MCF 10A (cell line): ENCODE results near the gene NRARP. TPM values are rescaled to one million over a fixed set of nuclear protein-coding genes. Genes with fewer than 3 reads are reported as not detected.
A peak's percentile ranks its signal among the peaks of the same experiment; 100 is the strongest.

Experiments
- BruUV-seq: library from RNA; stranded (reverse); fragments of 400-500 nt; replicated peaks from 2 replicates; lab custom pipeline; 2021; lab: Mats Ljungman, UMichigan
- CTCF ChIA-PET: fragments of 300-600 bp; sonication (Branson Sonifier 250); formaldehyde crosslinking; extraction: SDS; loops from one replicate; lab custom pipeline; 2021; ENCODE audit warnings: antibody characterized with exemption, inconsistent platforms; lab: Yijun Ruan, JAX
- POLR2A ChIA-PET: fragments of 300-600, 350-650 bp; sonication (Branson Sonifier 250); formaldehyde crosslinking; extraction: SDS; loops from one replicate; lab custom pipeline; 2020; ENCODE audit warnings: antibody characterized with exemption, inconsistent platforms; lab: Yijun Ruan, JAX
- DNase-seq: peaks from one replicate; pipeline ENCODE4 v3.0.0-alpha.2; 2018; ENCODE audit not compliant: unreplicated experiment
- H3K27ac Mint-ChIP-seq: one replicate; pipeline ENCODE4 v1.8.0; 2022; ENCODE audit warnings: mild to moderate bottlenecking, low read depth, mixed read lengths; ENCODE audit not compliant: unreplicated experiment
- H3K27me3 Mint-ChIP-seq: one replicate; pipeline ENCODE4 v1.8.0; 2022; ENCODE audit warnings: mixed read lengths; ENCODE audit not compliant: insufficient read depth, unreplicated experiment
- H3K36me3 Mint-ChIP-seq: one replicate; pipeline ENCODE4 v1.8.0; 2022; ENCODE audit warnings: mild to moderate bottlenecking, moderate library complexity, mixed read lengths; ENCODE audit not compliant: insufficient read depth, unreplicated experiment
- H3K4me1 Mint-ChIP-seq: one replicate; pipeline ENCODE4 v1.8.0; 2022; ENCODE audit warnings: mixed read lengths; ENCODE audit not compliant: insufficient read depth, unreplicated experiment
- H3K4me3 Mint-ChIP-seq: one replicate; pipeline ENCODE4 v1.8.0; 2022; ENCODE audit warnings: mild to moderate bottlenecking, moderate library complexity, mixed read lengths; ENCODE audit not compliant: unreplicated experiment
- H3K9me3 Mint-ChIP-seq: one replicate; pipeline ENCODE4 v1.8.0; 2022; ENCODE audit warnings: mixed read lengths; ENCODE audit not compliant: unreplicated experiment
- intact Hi-C: fragments of 100-400 bp; cut with micrococcal nuclease; formaldehyde crosslinking; loops from 2 replicates; pipeline ENCODE4 v1.14.1; 2022
- total RNA-seq: library from RNA; stranded (reverse); gene quantifications from 2 replicates; pipeline ENCODE4 v1.2.3, GENCODE V29; 2022
- TF ChIP-seq, protein P1 (sequence below): fragments of 200-600 bp; IDR thresholded peaks from one replicate; pipeline ENCODE4 v1.8.0; 2022; ENCODE audit warnings: antibody characterized with exemption, mild to moderate bottlenecking; ENCODE audit not compliant: unreplicated experiment

NRARP gene
- total RNA-seq, 1 experiment from 2014 or later, result 1.4 TPM

DNA sequence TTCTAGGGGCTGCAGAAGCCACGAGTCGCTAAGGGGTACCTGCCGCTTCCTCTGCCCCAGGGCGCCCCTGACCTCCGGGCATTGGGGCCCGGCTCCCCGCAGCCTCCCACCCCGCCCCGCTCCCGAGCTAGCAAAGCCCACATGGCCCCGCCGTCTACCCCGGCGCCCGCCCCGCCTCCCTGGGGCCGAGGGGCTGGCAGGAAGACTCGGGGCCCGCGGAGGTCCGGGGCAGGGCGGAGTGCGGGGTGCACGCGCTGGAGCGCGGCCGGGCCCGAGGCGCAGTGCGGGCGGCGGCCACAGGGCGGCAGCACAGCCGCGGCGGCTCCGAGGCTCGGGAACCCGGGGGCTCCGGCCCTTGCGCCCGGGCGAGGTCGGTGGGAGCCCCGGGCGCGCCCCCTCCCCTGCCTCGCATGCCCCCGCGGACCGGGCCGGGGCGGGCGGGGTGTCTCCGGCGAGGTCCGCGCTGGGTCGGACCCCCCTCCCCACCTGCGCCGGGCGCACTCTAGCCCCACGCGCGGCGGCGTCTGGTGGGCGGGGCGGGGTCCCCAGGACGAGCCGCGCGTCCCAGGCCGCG is 6.7 kb downstream of the NRARP start:
- intact Hi-C loops, result loop anchor here (2.0 kb wide), 1 partner anchor 149 kb away; no protein-coding TSS in a partner anchor
- Mint-ChIP-seq H3K27me3 (peaks cover 11% of the 10 kb centered on the region), H3K36me3 (peaks cover 5% of the 10 kb centered on the region), H3K4me1 (no peaks in the 10 kb centered on the region), H3K9me3 (no peaks in the 10 kb centered on the region), H3K27ac (no peak overlapping the region), H3K4me3 (no peak overlapping the region)
- no TSS peak for BruUV-seq
- TF ChIP-seq, protein P1, sequence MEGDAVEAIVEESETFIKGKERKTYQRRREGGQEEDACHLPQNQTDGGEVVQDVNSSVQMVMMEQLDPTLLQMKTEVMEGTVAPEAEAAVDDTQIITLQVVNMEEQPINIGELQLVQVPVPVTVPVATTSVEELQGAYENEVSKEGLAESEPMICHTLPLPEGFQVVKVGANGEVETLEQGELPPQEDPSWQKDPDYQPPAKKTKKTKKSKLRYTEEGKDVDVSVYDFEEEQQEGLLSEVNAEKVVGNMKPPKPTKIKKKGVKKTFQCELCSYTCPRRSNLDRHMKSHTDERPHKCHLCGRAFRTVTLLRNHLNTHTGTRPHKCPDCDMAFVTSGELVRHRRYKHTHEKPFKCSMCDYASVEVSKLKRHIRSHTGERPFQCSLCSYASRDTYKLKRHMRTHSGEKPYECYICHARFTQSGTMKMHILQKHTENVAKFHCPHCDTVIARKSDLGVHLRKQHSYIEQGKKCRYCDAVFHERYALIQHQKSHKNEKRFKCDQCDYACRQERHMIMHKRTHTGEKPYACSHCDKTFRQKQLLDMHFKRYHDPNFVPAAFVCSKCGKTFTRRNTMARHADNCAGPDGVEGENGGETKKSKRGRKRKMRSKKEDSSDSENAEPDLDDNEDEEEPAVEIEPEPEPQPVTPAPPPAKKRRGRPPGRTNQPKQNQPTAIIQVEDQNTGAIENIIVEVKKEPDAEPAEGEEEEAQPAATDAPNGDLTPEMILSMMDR, result peak; percentile 61
- CTCF ChIA-PET, result interaction anchor here (0.6 to 1.3 kb wide), 4 partner anchors 80 to 150 kb away, joined by 3 to 4 read pairs (median 3); no protein-coding TSS in a partner anchor
- POLR2A ChIA-PET, result no interaction called here
- no peak for DNase-seq

DNA sequence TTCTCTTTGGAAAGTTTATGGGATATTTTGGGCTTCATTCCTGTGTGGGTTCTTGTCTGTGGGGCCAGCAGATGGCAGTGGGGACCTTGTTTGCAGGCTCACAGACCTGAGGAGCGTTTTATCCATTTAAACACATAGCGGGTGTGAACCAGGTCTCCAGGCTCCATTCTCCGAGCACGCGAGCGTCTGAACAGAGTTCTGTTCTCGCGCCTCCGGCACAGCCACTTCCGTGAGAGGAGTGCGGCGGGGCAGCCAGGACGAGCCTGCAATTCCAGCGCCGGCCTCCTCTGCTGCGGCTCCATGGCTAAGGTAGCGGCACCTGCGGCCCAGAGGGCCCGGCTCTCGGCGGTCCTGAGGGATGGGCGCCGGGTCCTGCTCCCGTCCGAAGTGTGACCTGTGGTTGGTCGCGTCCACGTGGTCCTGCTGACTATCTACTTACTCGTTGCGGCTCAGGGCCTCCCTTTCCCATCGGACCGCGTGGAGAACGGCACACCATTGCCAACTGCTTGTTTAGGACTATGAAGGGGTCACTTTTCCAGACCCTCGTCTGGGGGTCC is 7.3 kb downstream of the NRARP start:
- H3K4me1 Mint-ChIP-seq, result no peaks in the 10 kb centered on the region
- CTCF ChIA-PET, result interaction anchor here (0.6 to 0.8 kb wide), 4 partner anchors 71 to 126 kb away, joined by 3 read pairs; no protein-coding TSS in a partner anchor

DNA sequence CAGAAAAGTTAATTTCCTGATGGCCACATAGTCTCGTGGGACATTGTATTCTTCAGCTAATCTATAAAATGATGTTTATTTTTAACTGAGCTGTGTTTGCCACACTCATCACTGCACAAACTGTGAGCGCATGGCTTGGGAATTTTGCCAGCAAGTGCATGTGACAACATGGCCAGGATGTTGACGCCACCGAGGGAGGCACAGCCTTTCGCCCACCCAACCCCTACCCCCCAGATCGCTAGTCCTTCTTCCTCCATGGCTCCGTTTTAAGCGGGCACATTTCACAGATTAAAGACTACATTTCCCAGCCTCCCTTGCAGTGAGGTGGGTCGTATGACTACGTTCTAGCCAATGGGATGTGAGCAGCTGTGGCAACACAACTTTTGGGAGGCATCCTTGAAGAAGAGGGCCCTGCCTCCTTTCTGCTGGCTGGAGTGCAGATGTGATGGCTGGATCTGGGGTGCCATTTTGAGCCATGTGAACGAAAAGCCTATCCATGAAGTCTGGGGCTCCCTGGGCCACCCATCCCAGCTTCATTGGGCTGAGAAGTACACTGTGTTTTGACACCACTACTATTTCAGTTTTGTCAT is 7.9 kb downstream of the NRARP start:
- BruUV-seq, result no TSS peak
- ChIA-PET POLR2A (interaction anchor here (1.8 kb wide), 1 partner anchor 17 kb away, joined by 7 read pairs; the partner anchor contains the start of gene TOR4A), CTCF (interaction anchor here (0.8 kb wide), 1 partner anchor 72 kb away, joined by 3 read pairs; no protein-coding TSS in a partner anchor)
- H3K27ac Mint-ChIP-seq, result no peak overlapping the region
- H3K27me3 Mint-ChIP-seq, result peaks cover 11% of the 10 kb centered on the region
- H3K9me3 Mint-ChIP-seq, result no peaks in the 10 kb centered on the region
- no peak overlapping the region for H3K4me3 Mint-ChIP-seq
- H3K36me3 Mint-ChIP-seq, result peaks cover 4% of the 10 kb centered on the region
- intact Hi-C loops, result loop anchor here (2.0 kb wide), 1 partner anchor 151 kb away; no protein-coding TSS in a partner anchor
- no peaks in the 10 kb centered on the region for H3K4me1 Mint-ChIP-seq
- DNase-seq, result peak; percentile 59
- TF ChIP-seq, protein P1, result no peak

More for the DNA sequence above, 7.3 kb downstream of the NRARP start:
- POLR2A ChIA-PET, result interaction anchor here (1.8 kb wide), 1 partner anchor 17 kb away, joined by 7 read pairs; the partner anchor contains the start of gene TOR4A
- Mint-ChIP-seq H3K4me3 (no peak overlapping the region), H3K9me3 (no peaks in the 10 kb centered on the region), H3K27ac (no peak overlapping the region), H3K36me3 (peaks cover 5% of the 10 kb centered on the region), H3K27me3 (peaks cover 11% of the 10 kb centered on the region)
- intact Hi-C loops, result loop anchor here (2.0 kb wide), 1 partner anchor 150 kb away; no protein-coding TSS in a partner anchor
- no TSS peak for BruUV-seq
- no peak for DNase-seq
- TF ChIP-seq, protein P1, result peak; percentile 30
